ENCODE measurements around the gene RFTN1. TPM values are rescaled to one million over a fixed set of nuclear protein-coding genes. Genes with fewer than 3 reads are reported as not detected.

The RFTN1 gene
- total and polyA plus RNA-seq, 11 donors = 17.1 to 40.8 (median 26.4) TPM

- H3K27ac ChIP-seq = no peak overlapping the region
- WGBS, 4 donors = 81 to 89% (median 82%) methylated on average over 3 of the region's 3 CpGs
- DNase-seq (peak in 1 of 5 donors; percentile 40), ATAC-seq (peak in 2 of 4 donors; percentile 29 to 63)
- H3K9me3 ChIP-seq = peaks cover 0 to 7% (median 0%) of the 10 kb centered on the region in 12 donors
- no peak overlapping the region for H3K4me3 ChIP-seq
- H3K4me1 ChIP-seq = peaks cover 0 to 28% (median 6%) of the 10 kb centered on the region in 12 donors
- intact Hi-C loops (cut with DNase I) = no loop called here
- no peaks in the 10 kb centered on the region for H3K27me3 ChIP-seq
- no peak for TF ChIP-seq CTCF (IDR thresholded peaks at IDR 0.05)
- TF ChIP-seq POLR2A (IDR thresholded peaks at IDR 0.05) = no peak
- no peaks in the 10 kb centered on the region for H3K36me3 ChIP-seq
These were observed 56.6 kb downstream of the RFTN1 start for GRCh38 chr3:16456784-16457415.

- no peaks in the 10 kb centered on the region for H3K27me3 ChIP-seq
- intact Hi-C loops (cut with DNase I) = no loop called here
- H3K36me3 ChIP-seq = peaks cover 0 to 8% (median 0%) of the 10 kb centered on the region in 9 donors
- H3K27ac ChIP-seq = no peak overlapping the region
- H3K9me3 ChIP-seq = peaks cover 0 to 7% (median 0%) of the 10 kb centered on the region in 12 donors
- DNase-seq (no peak), ATAC-seq (no peak)
- WGBS, 4 donors = 81 to 89% (median 85%) methylated on average over 8 of the region's 8 CpGs
- H3K4me3 ChIP-seq = no peak overlapping the region
- TF ChIP-seq CTCF (IDR thresholded peaks at IDR 0.05) = no peak
- no peak for TF ChIP-seq POLR2A (IDR thresholded peaks at IDR 0.05)
- peaks cover 0 to 28% (median 5%) of the 10 kb centered on the region in 12 donors for H3K4me1 ChIP-seq
These were observed 57.5 kb downstream of the RFTN1 start for GRCh38 chr3:16455966-16456365.

GRCh38 chr3:16455001-16455400, 58.5 kb downstream of the RFTN1 start:
- Histone ChIP-seq H3K4me3 (no peak overlapping the region), H3K36me3 (peaks cover 0 to 8% (median 0%) of the 10 kb centered on the region in 9 donors), H3K9me3 (peaks cover 0 to 7% (median 0%) of the 10 kb centered on the region in 12 donors), H3K27me3 (no peaks in the 10 kb centered on the region), H3K4me1 (peaks cover 1 to 36% (median 7%) of the 10 kb centered on the region in 12 donors), H3K27ac (peak overlapping the region in 6 of 12 donors; percentile 13 to 39 (median 26))
- ATAC-seq (peak in 3 of 4 donors; percentile 27 to 46 (median 44)), DNase-seq (peak in 1 of 5 donors; percentile 33)
- intact Hi-C loops (cut with DNase I) = no loop called here
- no peak for TF ChIP-seq CTCF (IDR thresholded peaks at IDR 0.05)
- TF ChIP-seq POLR2A (IDR thresholded peaks at IDR 0.05) = no peak
- 72 to 82% (median 78%) methylated on average over 7 of the region's 7 CpGs for WGBS, 4 donors

GRCh38 chr3:16452261-16452660, 61.2 kb downstream of the RFTN1 start:
- ATAC-seq (no peak), DNase-seq (no peak)
- peaks cover 4 to 60% (median 26%) of the 10 kb centered on the region in 12 donors for H3K4me1 ChIP-seq
- 85 to 91% (median 89%) methylated on average over 4 of the region's 4 CpGs for WGBS, 4 donors
- no peaks in the 10 kb centered on the region for H3K27me3 ChIP-seq
- intact Hi-C loops (cut with DNase I) = loop anchor here in 1 of 10 donors (5.0 kb wide), 1 partner anchor 50 kb away; no protein-coding TSS in a partner anchor
- TF ChIP-seq CTCF (IDR thresholded peaks at IDR 0.05) (no peak), POLR2A (IDR thresholded peaks at IDR 0.05) (no peak)
- H3K36me3 ChIP-seq = peaks cover 0 to 8% (median 0%) of the 10 kb centered on the region in 9 donors
- no peaks in the 10 kb centered on the region for H3K9me3 ChIP-seq
- H3K4me3 ChIP-seq = no peak overlapping the region
- H3K27ac ChIP-seq = no peak overlapping the region

All from heart left ventricle (tissue), 16 donors.